Measurements from ENCODE around the gene HIPK2.

HIPK2 gene

DNA sequence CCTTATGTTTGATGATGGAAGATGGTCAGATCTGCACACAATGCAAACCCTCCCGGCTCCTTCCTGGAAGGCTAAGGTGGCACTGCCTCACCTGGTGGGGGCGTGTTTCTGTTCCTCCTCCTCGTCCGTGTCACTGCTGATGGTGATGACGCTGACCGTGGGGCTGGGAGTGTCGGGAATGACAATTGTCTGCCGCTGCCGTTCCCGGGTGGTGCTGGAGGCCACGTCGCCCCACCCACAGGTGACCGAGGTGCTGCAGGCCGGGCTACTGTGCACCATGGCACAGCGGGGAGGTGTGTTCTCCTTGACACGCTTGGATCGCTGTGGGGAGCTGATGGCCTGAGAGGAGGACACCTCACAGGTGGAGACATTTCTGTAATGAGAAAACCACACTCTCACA, 181.2 kb downstream of the HIPK2 start:
- DNase-seq (ENCODE audit: insufficient read length, low spot score), result no peak
- TF ChIP-seq, protein P1, sequence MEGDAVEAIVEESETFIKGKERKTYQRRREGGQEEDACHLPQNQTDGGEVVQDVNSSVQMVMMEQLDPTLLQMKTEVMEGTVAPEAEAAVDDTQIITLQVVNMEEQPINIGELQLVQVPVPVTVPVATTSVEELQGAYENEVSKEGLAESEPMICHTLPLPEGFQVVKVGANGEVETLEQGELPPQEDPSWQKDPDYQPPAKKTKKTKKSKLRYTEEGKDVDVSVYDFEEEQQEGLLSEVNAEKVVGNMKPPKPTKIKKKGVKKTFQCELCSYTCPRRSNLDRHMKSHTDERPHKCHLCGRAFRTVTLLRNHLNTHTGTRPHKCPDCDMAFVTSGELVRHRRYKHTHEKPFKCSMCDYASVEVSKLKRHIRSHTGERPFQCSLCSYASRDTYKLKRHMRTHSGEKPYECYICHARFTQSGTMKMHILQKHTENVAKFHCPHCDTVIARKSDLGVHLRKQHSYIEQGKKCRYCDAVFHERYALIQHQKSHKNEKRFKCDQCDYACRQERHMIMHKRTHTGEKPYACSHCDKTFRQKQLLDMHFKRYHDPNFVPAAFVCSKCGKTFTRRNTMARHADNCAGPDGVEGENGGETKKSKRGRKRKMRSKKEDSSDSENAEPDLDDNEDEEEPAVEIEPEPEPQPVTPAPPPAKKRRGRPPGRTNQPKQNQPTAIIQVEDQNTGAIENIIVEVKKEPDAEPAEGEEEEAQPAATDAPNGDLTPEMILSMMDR (IDR thresholded peaks at IDR 0.05; ENCODE audit: insufficient read depth, missing control alignments), result no peak
- FAIRE-seq, result no peak

DNA sequence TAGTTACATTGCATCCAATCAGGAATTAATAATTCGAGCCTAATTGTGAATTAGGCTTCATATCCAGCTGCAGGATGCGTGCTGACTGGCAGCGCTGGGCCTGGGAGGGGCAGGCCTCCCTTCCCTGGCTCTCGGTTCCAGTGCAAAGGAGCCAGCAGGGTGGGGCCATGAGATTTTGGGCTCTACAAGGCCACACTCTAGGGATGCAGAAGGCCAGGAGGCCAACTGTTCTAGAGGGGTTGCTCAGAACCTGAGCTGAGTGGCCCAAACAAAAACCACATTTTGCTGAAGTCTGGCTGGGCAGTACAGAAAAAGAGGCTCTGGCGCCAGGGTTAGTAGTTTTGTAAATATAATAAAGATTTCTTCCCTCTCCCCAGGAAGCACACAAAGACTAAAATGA, 182.0 kb downstream of the HIPK2 start:
- TF ChIP-seq, protein P1 (IDR thresholded peaks at IDR 0.05; ENCODE audit: insufficient read depth, missing control alignments), result no peak
- FAIRE-seq (no peak), DNase-seq (ENCODE audit: insufficient read length, low spot score) (no peak)

- no peak for FAIRE-seq
These were observed 182.8 kb downstream of the HIPK2 start for GRCh38 chr7:139594911-139595476.

DNA sequence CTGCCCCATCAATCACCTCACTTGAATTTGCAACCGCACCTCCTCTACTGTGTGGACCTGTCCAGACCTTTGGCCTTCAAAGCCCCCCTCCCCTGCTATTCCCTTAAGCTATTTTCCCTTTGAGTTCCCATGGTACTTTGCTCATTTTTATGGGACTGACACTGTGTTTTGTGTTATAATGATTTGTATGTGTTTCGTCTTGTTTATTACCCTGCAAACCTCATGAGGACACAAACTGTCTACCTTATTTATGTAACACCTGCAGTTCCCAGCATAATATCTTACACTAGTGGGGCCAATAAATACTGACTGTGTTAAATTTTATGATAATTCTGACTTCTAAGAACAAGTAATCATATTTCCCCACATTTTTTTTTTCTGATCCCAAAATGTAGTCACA, 183.7 kb downstream of the HIPK2 start:
- TF ChIP-seq, protein P1 (IDR thresholded peaks at IDR 0.05; ENCODE audit: insufficient read depth, missing control alignments), result no peak

More at GRCh38 chr7:139594911-139595476, 182.8 kb downstream of the HIPK2 start:
- TF ChIP-seq, protein P1 (IDR thresholded peaks at IDR 0.05; ENCODE audit: insufficient read depth, missing control alignments), result no peak
- no peak for DNase-seq (ENCODE audit: insufficient read length, low spot score)

DNA sequence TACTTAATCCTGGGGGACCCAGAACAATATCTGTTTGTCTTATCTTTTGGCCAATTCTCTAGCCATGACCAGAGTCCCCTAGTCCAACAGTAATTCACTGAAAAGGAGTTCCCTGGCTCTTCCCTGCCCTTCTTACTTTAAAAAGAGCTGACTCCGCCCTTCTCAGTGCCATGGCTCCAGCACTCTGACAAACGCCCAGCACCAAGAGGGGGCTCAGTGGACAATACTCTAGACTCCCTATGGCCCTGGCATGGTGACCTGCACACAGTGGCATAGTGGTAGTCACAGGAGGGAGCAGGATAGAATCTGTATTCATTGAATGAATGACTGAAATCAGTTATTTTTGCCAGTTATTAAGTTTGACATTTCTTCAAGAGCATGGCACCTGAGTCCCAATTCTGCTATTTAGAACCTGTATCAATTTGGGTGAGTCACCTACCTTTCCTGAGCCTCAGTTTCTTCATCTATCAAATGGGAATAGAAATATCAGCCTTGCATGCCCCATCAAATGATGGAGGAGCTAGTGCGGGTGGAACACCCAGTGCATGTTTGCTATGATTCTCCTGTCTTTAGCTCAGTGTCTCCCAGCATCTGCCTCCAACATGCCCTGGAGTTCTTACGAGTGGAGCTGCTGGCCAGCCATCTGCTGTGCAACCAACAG, 184.9 kb downstream of the HIPK2 start:
- TF ChIP-seq, protein P1 (IDR thresholded peaks at IDR 0.05; ENCODE audit: insufficient read depth, missing control alignments), result no peak
- no peak for DNase-seq (ENCODE audit: insufficient read length, low spot score)
- no peak for FAIRE-seq

More for the DNA sequence above, 183.7 kb downstream of the HIPK2 start:
- DNase-seq (ENCODE audit: insufficient read length, low spot score) (no peak), FAIRE-seq (no peak)

DNA sequence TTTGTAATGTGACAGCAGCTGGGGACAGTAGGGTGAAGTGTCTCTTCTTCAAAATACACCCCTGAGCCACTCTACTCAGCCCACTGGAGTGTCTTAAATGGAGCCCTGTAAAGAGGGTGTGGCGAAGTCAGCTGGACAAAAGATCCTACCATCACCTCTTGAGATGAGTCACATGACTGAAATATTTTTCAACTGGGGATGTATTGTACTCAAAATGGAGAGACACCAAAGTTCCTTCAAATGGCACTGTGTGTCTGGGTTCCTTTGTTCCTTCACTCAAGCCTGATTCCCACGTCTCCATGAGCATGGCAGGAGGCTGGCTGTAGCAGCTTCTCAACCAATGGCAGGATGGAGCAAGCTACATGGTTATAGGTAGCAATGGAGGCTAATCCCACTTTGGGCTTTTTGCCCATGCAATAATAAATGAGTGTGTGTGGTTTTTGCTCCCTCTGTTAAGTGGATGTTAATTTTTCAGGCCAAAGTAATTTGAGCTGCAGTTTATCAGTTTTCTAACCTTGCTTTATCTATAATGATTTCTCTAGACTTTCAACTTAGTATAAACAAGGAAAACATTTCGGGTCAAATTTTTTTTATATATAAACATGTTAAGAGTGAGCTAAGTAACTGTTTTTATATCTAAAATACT, 186.1 kb downstream of the HIPK2 start:
- DNase-seq (ENCODE audit: insufficient read length, low spot score) (no peak), FAIRE-seq (no peak)

More for the DNA sequence above, 186.1 kb downstream of the HIPK2 start:
- TF ChIP-seq, protein P1 (IDR thresholded peaks at IDR 0.05; ENCODE audit: insufficient read depth, missing control alignments), result no peak

All from D721Med (cell line).